Right lobe of liver (tissue), 4 donors: Measurements from ENCODE around the gene BBX.

ENCODE experiments used
- CTCF ChIP-seq, 4 donors: fragments of 200-600 bp in 3 of 4; fragments of 450-650 bp in 1 of 4; IDR thresholded peaks; one replicate each; pipeline versions ENCODE4 v1.5.1 to v1.8.0; 2016 to 2022; ENCODE audit warnings: antibody characterized with exemption in 4 of 4, mild to moderate bottlenecking in 2 of 4
- POLR2A ChIP-seq: fragments of 450-650 bp; IDR thresholded peaks from one replicate; pipeline ENCODE4 v1.6.1; 2017; ENCODE audit warnings: antibody characterized with exemption, mild to moderate bottlenecking
- donor health status: DM: no; HTN: no; CAD: no.
- donor health status: DM: no; HTN: no; CAD: no.
- donor health status: DM: no; HTN: yes; CAD: no.

DNA sequence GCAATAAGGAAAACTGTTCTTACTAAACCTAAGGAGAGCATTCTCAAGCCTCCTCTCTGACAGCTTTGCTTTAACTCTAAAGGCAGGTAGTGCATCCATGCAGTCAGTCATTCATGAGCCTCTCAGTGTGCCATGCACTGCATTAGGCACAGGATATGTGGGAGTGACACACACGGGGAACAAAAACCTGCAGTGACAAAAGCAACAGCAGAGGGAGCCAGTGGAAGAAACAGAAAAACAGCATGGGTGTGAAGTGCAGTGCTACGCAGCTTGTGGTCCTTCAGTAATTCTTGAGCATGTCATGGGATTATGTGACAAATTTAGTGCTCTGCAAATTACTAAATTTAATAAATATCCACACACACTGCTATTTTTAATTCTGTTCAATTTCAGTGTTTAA lies 230.7 kb downstream of the BBX start:
- TF ChIP-seq POLR2A (no peak), CTCF (IDR thresholded peaks at IDR 0.05) (peak; percentile 52 to 67 (median 66))
